Measurements from ENCODE around the gene OR2T4. TPM values are rescaled to one million over a fixed set of nuclear protein-coding genes. Genes with fewer than 3 reads are reported as not detected.

OR2T4 gene
- total RNA-seq, 1 donor from 2014 or later = not detected

GRCh38 chr1:248359415-248359814 lies 2.0 kb upstream of the OR2T4 start:
- H3K27me3 ChIP-seq = no peaks in the 10 kb centered on the region
- intact Hi-C loops (cut with DNase I) = no loop called here

GRCh38 chr1:248366609-248367008 lies 5.1 kb downstream of the OR2T4 start:
- H3K27ac ChIP-seq = no peak overlapping the region

More at GRCh38 chr1:248359415-248359814, 2.0 kb upstream of the OR2T4 start:
- TF ChIP-seq POLR2AphosphoS5 (IDR thresholded peaks at IDR 0.05; ENCODE audit: insufficient read depth in 1 of 2, low read depth in 1 of 2) (no peak), POLR2A (IDR thresholded peaks at IDR 0.05) (no peak), CTCF (IDR thresholded peaks at IDR 0.05) (no peak)
- Histone ChIP-seq H3K4me1 (no peaks in the 10 kb centered on the region), H3K27ac (no peak overlapping the region), H3K9me3 (no peaks in the 10 kb centered on the region), H3K4me3 (no peak overlapping the region), H3K36me3 (no peaks in the 10 kb centered on the region)
- no peak for DNase-seq (ENCODE audit: extremely low spot score in 2 of 2)

GRCh38 chr1:248372394-248372793 lies 10.9 kb downstream of the OR2T4 start:
- intact Hi-C loops (cut with DNase I) = no loop called here
- Histone ChIP-seq H3K27ac (no peak overlapping the region), H3K4me3 (no peak overlapping the region), H3K36me3 (no peaks in the 10 kb centered on the region), H3K9me3 (no peaks in the 10 kb centered on the region), H3K4me1 (no peaks in the 10 kb centered on the region), H3K27me3 (no peaks in the 10 kb centered on the region)
- no peak for DNase-seq (ENCODE audit: extremely low spot score in 2 of 2)
- no peak for TF ChIP-seq POLR2A (IDR thresholded peaks at IDR 0.05)
- no peak for TF ChIP-seq CTCF (IDR thresholded peaks at IDR 0.05)
- TF ChIP-seq POLR2AphosphoS5 (IDR thresholded peaks at IDR 0.05; ENCODE audit: insufficient read depth in 1 of 2, low read depth in 1 of 2) = no peak

More at GRCh38 chr1:248366609-248367008, 5.1 kb downstream of the OR2T4 start:
- peaks cover 6% of the 10 kb centered on the region for H3K9me3 ChIP-seq
- no peak overlapping the region for H3K4me3 ChIP-seq
- no peak for DNase-seq (ENCODE audit: extremely low spot score in 2 of 2)
- H3K4me1 ChIP-seq = no peaks in the 10 kb centered on the region
- intact Hi-C loops (cut with DNase I) = no loop called here
- H3K36me3 ChIP-seq = no peaks in the 10 kb centered on the region
- TF ChIP-seq POLR2A (IDR thresholded peaks at IDR 0.05) (no peak), POLR2AphosphoS5 (IDR thresholded peaks at IDR 0.05; ENCODE audit: insufficient read depth in 1 of 2, low read depth in 1 of 2) (no peak), CTCF (IDR thresholded peaks at IDR 0.05) (no peak)
- H3K27me3 ChIP-seq = no peaks in the 10 kb centered on the region

GRCh38 chr1:248373761-248374160 lies 12.3 kb downstream of the OR2T4 start:
- TF ChIP-seq POLR2A (IDR thresholded peaks at IDR 0.05) (no peak), CTCF (IDR thresholded peaks at IDR 0.05) (no peak), POLR2AphosphoS5 (IDR thresholded peaks at IDR 0.05; ENCODE audit: insufficient read depth in 1 of 2, low read depth in 1 of 2) (no peak)

GRCh38 chr1:248375446-248375845 lies 14.0 kb downstream of the OR2T4 start, which contains the start of gene OR2T6:
Gene OR2T6, plus strand, starts transcription at chr1:248375746. Its CDS starts 11,863 bp downstream, at chr1:248387609.
- Histone ChIP-seq H3K9me3 (no peaks in the 10 kb centered on the region), H3K27me3 (no peaks in the 10 kb centered on the region), H3K4me3 (no peak within 1 kb of the TSS), H3K4me1 (no peaks in the 10 kb centered on the region), H3K27ac (no peak within 1 kb of the TSS), H3K36me3 (no peaks in the 10 kb centered on the region)
- intact Hi-C loops (cut with DNase I) = no loop called here
- no peak for TF ChIP-seq POLR2AphosphoS5 (IDR thresholded peaks at IDR 0.05; ENCODE audit: insufficient read depth in 1 of 2, low read depth in 1 of 2)
- TF ChIP-seq POLR2A (IDR thresholded peaks at IDR 0.05) = no peak
- TF ChIP-seq CTCF (IDR thresholded peaks at IDR 0.05) = no peak
- no peak for DNase-seq (ENCODE audit: extremely low spot score in 2 of 2)

More at GRCh38 chr1:248373761-248374160, 12.3 kb downstream of the OR2T4 start:
- Histone ChIP-seq H3K9me3 (no peaks in the 10 kb centered on the region), H3K36me3 (no peaks in the 10 kb centered on the region), H3K4me3 (no peak overlapping the region), H3K27me3 (no peaks in the 10 kb centered on the region), H3K4me1 (no peaks in the 10 kb centered on the region), H3K27ac (no peak overlapping the region)
- DNase-seq (ENCODE audit: extremely low spot score in 2 of 2) = no peak
- intact Hi-C loops (cut with DNase I) = no loop called here

Measured in vagina (tissue), 2 donors.